Measurements from ENCODE around the gene EFCAB11. TPM values are rescaled to one million over a fixed set of nuclear protein-coding genes. Genes with fewer than 3 reads are reported as not detected.
"Not testable (repeated sequence)": the region's sequence is repeated elsewhere in the genome, so short reads cannot be mapped to it uniquely, and the experiment has no call there.

Gene EFCAB11
- total RNA-seq, 2 experiments from 2014 or later = 9.2 to 11.6 TPM

- H3K4me1 Mint-ChIP-seq; POLR2A ChIA-PET; H3K27me3 Mint-ChIP-seq; H3K9me3 Mint-ChIP-seq; DNase-seq; ATAC-seq (ENCODE audit: low read depth); H3K27ac Mint-ChIP-seq; H3K36me3 Mint-ChIP-seq; H3K4me3 Mint-ChIP-seq: not testable (repeated sequence)
Measured at GRCh38 chr14:89893388-89893787, 61.1 kb downstream of the EFCAB11 start.

DNA sequence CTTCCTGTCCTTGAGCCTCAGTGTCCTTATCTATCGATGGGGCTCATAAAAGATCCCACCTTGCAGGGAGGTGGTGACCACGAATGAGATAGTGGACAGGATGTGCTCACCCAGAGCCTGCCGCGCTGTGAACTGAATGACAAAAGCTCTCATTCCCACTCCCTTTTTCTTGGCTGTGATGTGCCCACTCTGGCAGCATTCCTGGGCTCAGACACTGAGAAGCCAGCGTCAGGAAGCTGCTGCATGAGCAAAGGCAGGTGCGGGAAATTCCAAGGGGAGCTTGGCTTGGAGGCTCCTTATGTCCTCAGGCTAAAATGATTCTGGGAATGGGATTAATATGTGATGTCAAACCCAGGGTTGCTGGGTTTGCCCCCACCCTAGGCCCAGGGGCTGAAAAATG lies 61.6 kb downstream of the EFCAB11 start:
- peaks cover 9% of the 10 kb centered on the region for H3K9me3 Mint-ChIP-seq
- H3K27me3 Mint-ChIP-seq = no peaks in the 10 kb centered on the region
- no peak overlapping the region for H3K27ac Mint-ChIP-seq
- H3K4me3 Mint-ChIP-seq = no peak overlapping the region
- POLR2A ChIA-PET = no interaction called here
- H3K4me1 Mint-ChIP-seq = no peaks in the 10 kb centered on the region
- ATAC-seq (ENCODE audit: low read depth) (no peak), DNase-seq (no peak)
- H3K36me3 Mint-ChIP-seq = peaks cover 1% of the 10 kb centered on the region

DNA sequence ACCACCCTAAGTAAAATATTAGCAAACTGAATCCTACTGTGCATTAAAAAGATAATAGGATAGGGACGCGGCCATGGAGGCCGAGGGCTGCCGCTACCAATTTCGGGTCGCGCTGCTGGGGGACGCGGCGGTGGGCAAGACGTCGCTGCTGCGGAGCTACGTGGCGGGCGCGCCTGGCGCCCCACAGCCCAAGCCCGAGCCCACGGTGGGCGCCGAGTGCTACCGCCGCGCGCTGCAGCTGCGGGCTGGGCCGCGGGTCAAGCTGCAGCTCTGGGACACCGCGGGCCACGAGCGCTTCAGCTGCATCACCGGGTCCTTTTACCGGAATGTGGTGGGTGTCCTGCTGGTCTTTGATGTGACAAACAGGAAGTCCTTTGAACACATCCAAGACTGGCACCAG lies 62.8 kb downstream of the EFCAB11 start:
- DNase-seq; POLR2A ChIA-PET; H3K4me3 Mint-ChIP-seq; H3K36me3 Mint-ChIP-seq; H3K27ac Mint-ChIP-seq; H3K27me3 Mint-ChIP-seq; H3K4me1 Mint-ChIP-seq; ATAC-seq (ENCODE audit: low read depth); H3K9me3 Mint-ChIP-seq: not testable (repeated sequence)

DNA sequence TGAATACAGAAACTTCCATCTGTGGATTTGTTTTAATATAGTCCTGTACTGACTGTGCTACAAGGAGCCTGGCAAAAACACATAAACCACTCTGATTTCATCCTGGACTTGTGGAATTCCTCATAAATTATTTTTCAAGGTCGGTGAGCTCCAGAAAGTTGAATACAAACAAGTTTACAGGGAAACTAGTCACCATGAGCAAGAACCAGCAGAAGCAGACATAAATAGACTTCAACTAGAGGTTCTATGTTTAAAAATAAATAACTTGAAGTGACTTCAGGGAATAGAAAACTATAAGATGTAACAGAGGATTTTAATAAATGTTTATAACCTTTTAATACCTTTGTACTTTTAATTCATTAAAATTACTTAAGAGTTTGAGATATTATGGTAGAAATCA lies 63.5 kb downstream of the EFCAB11 start:
- DNase-seq (no peak), ATAC-seq (ENCODE audit: low read depth) (no peak)
- Mint-ChIP-seq H3K36me3 (peaks cover 1% of the 10 kb centered on the region), H3K4me1 (no peaks in the 10 kb centered on the region), H3K4me3 (no peak overlapping the region), H3K27ac (no peak overlapping the region), H3K27me3 (no peaks in the 10 kb centered on the region), H3K9me3 (peaks cover 9% of the 10 kb centered on the region)
- POLR2A ChIA-PET = no interaction called here

- POLR2A ChIA-PET = no interaction called here
- Mint-ChIP-seq H3K4me1 (peaks cover under 1% of the 10 kb centered on the region), H3K9me3 (peaks cover 9% of the 10 kb centered on the region), H3K36me3 (peaks cover 1% of the 10 kb centered on the region), H3K27ac (no peak overlapping the region), H3K27me3 (no peaks in the 10 kb centered on the region), H3K4me3 (no peak overlapping the region)
- ATAC-seq (ENCODE audit: low read depth) (no peak), DNase-seq (no peak)
Measured at GRCh38 chr14:89890589-89890988, 63.9 kb downstream of the EFCAB11 start.

GRCh38 chr14:89889626-89890025 lies 64.9 kb downstream of the EFCAB11 start:
- Mint-ChIP-seq H3K36me3 (peaks cover 1% of the 10 kb centered on the region), H3K4me3 (no peak overlapping the region), H3K27ac (no peak overlapping the region), H3K4me1 (peaks cover 2% of the 10 kb centered on the region), H3K9me3 (peaks cover 9% of the 10 kb centered on the region), H3K27me3 (peaks cover 3% of the 10 kb centered on the region)
- DNase-seq = no peak
- POLR2A ChIA-PET = no interaction called here
- no peak for ATAC-seq (ENCODE audit: low read depth)

DNA sequence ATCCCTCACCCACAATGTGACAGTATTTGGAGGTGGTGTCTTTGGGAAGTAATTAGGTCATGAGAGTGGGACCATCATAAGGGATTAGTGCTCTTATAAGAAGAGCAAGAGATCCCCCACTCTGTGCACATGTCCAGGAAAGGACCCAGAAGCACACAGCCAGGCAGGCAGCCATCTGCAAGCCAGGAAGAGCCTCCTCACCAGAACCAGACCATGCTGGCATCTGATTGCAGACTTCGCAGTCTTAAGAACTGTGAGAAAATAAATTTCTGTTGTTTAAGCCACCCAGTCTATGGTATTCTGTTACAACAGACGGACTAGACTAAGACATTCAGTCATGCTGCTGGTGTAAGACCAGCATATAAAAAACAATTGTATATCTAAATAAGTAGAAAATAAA lies 69.8 kb downstream of the EFCAB11 start:
- no peak overlapping the region for H3K4me3 Mint-ChIP-seq
- H3K36me3 Mint-ChIP-seq = peaks cover 1% of the 10 kb centered on the region
- peaks cover 3% of the 10 kb centered on the region for H3K27me3 Mint-ChIP-seq
- H3K9me3 Mint-ChIP-seq = peaks cover 3% of the 10 kb centered on the region
- ATAC-seq (ENCODE audit: low read depth) (no peak), DNase-seq (no peak)
- H3K4me1 Mint-ChIP-seq = peaks cover 2% of the 10 kb centered on the region
- H3K27ac Mint-ChIP-seq = no peak overlapping the region
- POLR2A ChIA-PET = no interaction called here

DNA sequence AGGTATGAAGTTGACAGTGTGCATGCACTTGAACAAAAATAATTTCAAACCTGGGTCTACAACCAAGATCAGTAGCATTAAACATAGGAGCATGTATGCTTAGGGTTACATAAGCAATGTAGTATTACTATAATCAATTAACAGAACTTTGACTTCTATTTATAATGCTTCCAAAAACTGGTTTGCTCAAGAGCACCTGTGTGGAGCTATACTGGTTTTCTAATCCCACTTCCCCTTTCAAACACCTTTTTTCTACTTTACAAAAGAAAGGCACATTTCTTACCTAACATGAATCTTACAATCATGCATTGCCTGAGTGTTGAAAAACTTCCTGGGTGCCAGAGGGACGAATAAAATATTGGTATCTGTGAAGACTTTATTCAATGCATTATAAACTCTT lies 72.7 kb downstream of the EFCAB11 start:
- no peak overlapping the region for H3K4me3 Mint-ChIP-seq
- H3K4me1 Mint-ChIP-seq = peaks cover 2% of the 10 kb centered on the region
- peaks cover 3% of the 10 kb centered on the region for H3K27me3 Mint-ChIP-seq
- no peak for ATAC-seq (ENCODE audit: low read depth)
- no peak overlapping the region for H3K27ac Mint-ChIP-seq
- DNase-seq = no peak
- POLR2A ChIA-PET = no interaction called here
- H3K9me3 Mint-ChIP-seq = no peaks in the 10 kb centered on the region
- H3K36me3 Mint-ChIP-seq = no peaks in the 10 kb centered on the region

DNA sequence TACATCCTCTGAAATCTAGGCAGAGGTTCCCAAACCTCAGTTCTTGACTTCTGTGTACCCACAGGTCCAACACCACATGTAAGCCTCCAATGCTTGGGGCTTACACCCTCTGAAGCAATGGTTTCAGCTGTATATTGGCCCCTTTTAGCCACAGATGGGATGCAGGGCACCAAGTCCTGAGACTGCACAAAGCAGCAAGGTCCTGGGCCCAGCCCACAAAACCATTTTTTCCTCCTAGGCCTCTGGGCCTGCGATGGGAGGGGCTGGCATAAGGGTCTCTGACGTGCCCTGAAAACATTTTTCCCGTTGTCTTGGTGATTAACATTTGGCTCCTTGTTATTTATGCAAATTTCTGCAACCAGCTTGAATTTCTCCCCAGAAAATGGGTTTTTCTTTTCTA lies 80.4 kb downstream of the EFCAB11 start:
- peaks cover 12% of the 10 kb centered on the region for H3K9me3 Mint-ChIP-seq
- POLR2A ChIA-PET; H3K4me1 Mint-ChIP-seq; H3K36me3 Mint-ChIP-seq; ATAC-seq (ENCODE audit: low read depth); H3K27ac Mint-ChIP-seq; DNase-seq; H3K27me3 Mint-ChIP-seq; H3K4me3 Mint-ChIP-seq: not testable (repeated sequence)

DNA sequence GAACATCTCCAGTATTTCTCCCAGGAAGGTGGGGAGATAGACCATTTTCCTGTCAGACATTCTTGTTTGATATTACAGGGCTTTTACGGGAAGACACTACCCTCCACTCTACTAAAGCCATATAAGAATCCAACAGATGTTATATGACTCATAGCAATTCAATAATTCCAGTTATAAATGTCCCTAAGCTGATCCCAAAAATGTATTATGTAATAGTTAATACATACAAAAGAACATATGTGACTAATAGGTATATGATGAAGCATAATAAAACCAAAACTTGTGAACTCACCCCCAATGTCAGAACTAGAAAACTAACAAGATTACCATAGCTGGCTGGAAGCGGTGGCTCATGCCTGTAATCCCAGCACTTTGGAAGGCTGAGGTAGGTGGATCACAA lies 84.2 kb downstream of the EFCAB11 start:
- H3K4me3 Mint-ChIP-seq = no peak overlapping the region
- ATAC-seq (ENCODE audit: low read depth) (no peak), DNase-seq (no peak)
- peaks cover 7% of the 10 kb centered on the region for H3K9me3 Mint-ChIP-seq
- no peak overlapping the region for H3K27ac Mint-ChIP-seq
- no peaks in the 10 kb centered on the region for H3K36me3 Mint-ChIP-seq
- POLR2A ChIA-PET = no interaction called here
- no peaks in the 10 kb centered on the region for H3K4me1 Mint-ChIP-seq
- no peaks in the 10 kb centered on the region for H3K27me3 Mint-ChIP-seq

DNA sequence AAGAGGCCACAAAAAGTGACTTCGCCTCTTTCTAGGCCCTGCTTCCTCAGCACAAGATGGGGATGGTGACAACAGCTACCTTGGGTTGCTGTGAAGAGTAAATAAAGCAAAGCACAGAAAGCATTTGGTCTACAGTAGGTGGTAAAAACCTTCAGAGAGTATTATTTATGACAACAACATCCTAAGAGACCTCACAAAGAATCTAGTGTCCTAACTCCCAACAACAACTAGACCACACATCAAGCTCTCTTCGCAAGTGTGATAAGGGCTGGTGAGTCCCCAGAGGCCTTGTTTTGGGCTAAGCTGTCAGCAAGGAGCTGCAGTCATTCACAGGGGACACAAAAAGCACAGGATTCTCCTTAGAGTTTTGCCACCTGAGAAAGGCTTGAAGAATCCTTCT lies 84.9 kb downstream of the EFCAB11 start:
- H3K36me3 Mint-ChIP-seq = no peaks in the 10 kb centered on the region
- no peaks in the 10 kb centered on the region for H3K27me3 Mint-ChIP-seq
- POLR2A ChIA-PET = no interaction called here
- ATAC-seq (ENCODE audit: low read depth) (no peak), DNase-seq (no peak)
- H3K4me1 Mint-ChIP-seq = no peaks in the 10 kb centered on the region
- no peak overlapping the region for H3K4me3 Mint-ChIP-seq
- no peak overlapping the region for H3K27ac Mint-ChIP-seq
- H3K9me3 Mint-ChIP-seq = peaks cover 3% of the 10 kb centered on the region

- H3K36me3 Mint-ChIP-seq = peaks cover 5% of the 10 kb centered on the region
- peaks cover 3% of the 10 kb centered on the region for H3K9me3 Mint-ChIP-seq
- H3K4me1 Mint-ChIP-seq = no peaks in the 10 kb centered on the region
- DNase-seq = no peak
- no peak overlapping the region for H3K4me3 Mint-ChIP-seq
- POLR2A ChIA-PET = no interaction called here
- no peak for ATAC-seq (ENCODE audit: low read depth)
- H3K27me3 Mint-ChIP-seq = no peaks in the 10 kb centered on the region
- no peak overlapping the region for H3K27ac Mint-ChIP-seq
Measured at GRCh38 chr14:89866458-89866857, 88.1 kb downstream of the EFCAB11 start.

DNA sequence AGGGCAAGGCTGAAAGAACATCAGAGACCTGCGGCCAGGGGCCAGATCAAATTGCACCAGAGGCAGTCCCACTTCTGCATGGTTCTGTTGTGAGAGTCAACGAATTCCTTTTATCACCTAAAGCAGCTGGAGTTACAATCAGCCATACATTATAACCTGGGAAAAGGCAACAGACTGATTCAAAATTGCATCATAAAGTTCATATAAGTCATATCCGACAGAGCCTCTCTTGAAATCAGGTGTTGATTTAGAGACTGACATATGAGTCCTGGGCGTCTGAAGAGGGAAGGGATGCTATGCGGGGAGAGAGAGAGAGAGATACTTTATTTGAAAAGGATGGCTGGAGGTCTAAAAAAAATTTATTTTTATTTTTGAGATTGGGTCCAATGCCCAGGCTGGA lies 89.4 kb downstream of the EFCAB11 start:
- Mint-ChIP-seq H3K27ac (no peak overlapping the region), H3K4me1 (no peaks in the 10 kb centered on the region), H3K36me3 (peaks cover 9% of the 10 kb centered on the region), H3K9me3 (peaks cover 8% of the 10 kb centered on the region), H3K27me3 (no peaks in the 10 kb centered on the region), H3K4me3 (no peak overlapping the region)
- POLR2A ChIA-PET = no interaction called here
- ATAC-seq (ENCODE audit: low read depth) = no peak
- no peak for DNase-seq

DNA sequence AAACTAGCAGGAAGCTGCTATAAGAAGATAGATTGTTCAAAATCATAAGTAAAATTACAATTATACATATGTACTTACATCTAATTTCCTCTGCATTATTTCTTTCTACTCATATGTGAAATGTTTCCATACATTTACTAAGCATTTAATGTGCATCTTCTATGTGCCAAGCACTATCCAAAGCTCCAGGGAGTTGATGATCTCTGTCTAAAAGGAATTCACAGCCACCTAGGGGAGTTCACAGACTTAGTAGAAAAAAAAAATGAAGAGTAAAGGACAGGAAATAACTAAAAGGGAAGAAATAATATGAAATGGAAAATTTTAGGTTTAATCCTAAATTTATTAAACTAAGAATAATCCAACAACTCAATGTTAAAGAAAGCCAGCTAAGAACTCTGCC lies 91.7 kb downstream of the EFCAB11 start:
- DNase-seq (no peak), ATAC-seq (ENCODE audit: low read depth) (no peak)
- POLR2A ChIA-PET = no interaction called here
- Mint-ChIP-seq H3K4me1 (no peaks in the 10 kb centered on the region), H3K9me3 (peaks cover 8% of the 10 kb centered on the region), H3K27ac (no peak overlapping the region), H3K4me3 (no peak overlapping the region), H3K36me3 (peaks cover 9% of the 10 kb centered on the region), H3K27me3 (no peaks in the 10 kb centered on the region)

DNA sequence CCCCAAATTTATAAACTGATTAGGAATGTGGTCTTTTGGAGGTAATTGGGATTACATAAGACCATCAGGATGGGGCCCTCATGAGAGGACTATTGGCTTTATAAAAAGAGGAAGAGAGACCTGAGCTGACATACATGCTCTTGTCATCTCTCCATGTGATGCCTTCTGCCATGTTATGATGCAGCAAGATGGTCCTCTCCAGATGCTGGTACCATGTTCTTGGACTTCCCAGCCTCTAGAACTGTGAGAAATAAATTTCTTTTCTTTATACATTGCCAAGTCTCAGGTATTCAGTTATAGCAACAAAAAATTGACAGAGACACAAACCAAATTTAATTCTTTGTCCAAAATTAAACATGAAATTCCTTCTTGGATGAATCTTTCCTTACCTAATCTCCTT lies 92.9 kb downstream of the EFCAB11 start:
- POLR2A ChIA-PET = no interaction called here
- DNase-seq (no peak), ATAC-seq (ENCODE audit: low read depth) (no peak)
- Mint-ChIP-seq H3K9me3 (peaks cover 8% of the 10 kb centered on the region), H3K27ac (no peak overlapping the region), H3K36me3 (peaks cover 9% of the 10 kb centered on the region), H3K4me3 (no peak overlapping the region), H3K27me3 (peaks cover 3% of the 10 kb centered on the region), H3K4me1 (no peaks in the 10 kb centered on the region)
